ENCODE data around the gene KRT23.

KRT23 gene

GRCh38 chr17:40937384-40937819 lies at the start of gene KRT23:
Gene KRT23, minus strand, starts transcription at chr17:40937646. Its CDS starts 1,043 bp downstream, at chr17:40936603.
- DNase-seq = no peak

GRCh38 chr17:40986920-40987319 lies 49.5 kb upstream of the KRT23 start:
- DNase-seq = no peak

GRCh38 chr17:40984226-40984625 lies 46.8 kb upstream of the KRT23 start, which contains the start of gene KRT40:
Gene KRT40, minus strand, starts transcription at chr17:40984326. Its CDS starts 53 bp downstream, at chr17:40984273.
- DNase-seq = no peak

- DNase-seq = no peak
These were observed 43.7 kb upstream of the KRT23 start for GRCh38 chr17:40981115-40981514.

- DNase-seq = no peak
These were observed 43.1 kb upstream of the KRT23 start for GRCh38 chr17:40980596-40980995.

- DNase-seq = no peak
These were observed 42.7 kb upstream of the KRT23 start for GRCh38 chr17:40980117-40980516.

GRCh38 chr17:40978575-40979151 lies 41.2 kb upstream of the KRT23 start:
- DNase-seq = no peak

- no peak for DNase-seq
These were observed 38.1 kb upstream of the KRT23 start for GRCh38 chr17:40975516-40975915.

GRCh38 chr17:40974366-40974765 lies 36.9 kb upstream of the KRT23 start:
- no peak for DNase-seq

- DNase-seq = no peak
These were observed 30.1 kb upstream of the KRT23 start for GRCh38 chr17:40967582-40967981.

GRCh38 chr17:40966848-40967247 lies 29.4 kb upstream of the KRT23 start, which contains the start of gene KRT39:
Gene KRT39, minus strand, starts transcription at chr17:40966948. Its CDS starts 92 bp downstream, at chr17:40966856.
- DNase-seq = no peak

- DNase-seq = no peak
These were observed 26.4 kb upstream of the KRT23 start for GRCh38 chr17:40963838-40964237.

- no peak for DNase-seq
These were observed 24.7 kb upstream of the KRT23 start for GRCh38 chr17:40962059-40962561.

GRCh38 chr17:40961591-40961990 lies 24.1 kb upstream of the KRT23 start:
- no peak for DNase-seq

GRCh38 chr17:40960144-40960543 lies 22.7 kb upstream of the KRT23 start:
- DNase-seq = no peak

- no peak for DNase-seq
These were observed 20.9 kb upstream of the KRT23 start for GRCh38 chr17:40958086-40958953.

GRCh38 chr17:40956401-40957254 lies 19.2 kb upstream of the KRT23 start:
- DNase-seq = no peak

- no peak for DNase-seq
These were observed 16.4 kb upstream of the KRT23 start for GRCh38 chr17:40953881-40954280.

- no peak for DNase-seq
These were observed 15.2 kb upstream of the KRT23 start for GRCh38 chr17:40952661-40953060.

- no peak for DNase-seq
These were observed 14.7 kb upstream of the KRT23 start for GRCh38 chr17:40952154-40952553.

GRCh38 chr17:40951011-40951622 lies 13.7 kb upstream of the KRT23 start:
- no peak for DNase-seq

- DNase-seq = no peak
These were observed 12.7 kb upstream of the KRT23 start for GRCh38 chr17:40950176-40950575.

- no peak for DNase-seq
These were observed 12.0 kb upstream of the KRT23 start for GRCh38 chr17:40949418-40949817.

Measured in SW 1271 (cell line).